ENCODE results near the gene FANCC. TPM values are rescaled to one million over a fixed set of nuclear protein-coding genes. Genes with fewer than 3 reads are reported as not detected.

FANCC gene
- total RNA-seq, 1 experiment from 2014 or later, result 25.3 TPM

DNA sequence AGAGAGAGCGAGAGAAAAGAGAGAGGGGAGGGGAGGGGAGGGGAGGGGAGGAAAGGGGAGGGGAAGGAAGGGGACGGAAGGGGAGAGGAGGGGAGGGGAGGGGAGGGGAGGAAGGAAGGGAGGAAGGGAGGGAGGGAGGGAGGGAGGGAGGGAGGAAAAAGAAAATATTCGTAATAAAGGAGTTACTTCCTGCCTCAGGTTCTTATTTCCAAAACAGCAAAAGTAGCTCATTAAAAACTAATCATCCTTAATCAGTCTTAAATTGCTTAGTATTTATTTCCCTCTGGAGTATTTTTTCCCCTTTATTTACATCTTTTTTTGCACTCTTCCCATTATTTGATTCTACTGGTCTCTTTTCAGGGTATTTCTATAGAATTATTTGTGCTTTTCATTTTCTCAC lies 162.3 kb downstream of the FANCC start:
- H3K4me1 ChIP-seq (ENCODE audit: insufficient read depth, low read length, poor library complexity, severe bottlenecking), result peaks cover 17% of the 10 kb centered on the region
- no peak for DNase-seq (ENCODE audit: low spot score)
- no peak overlapping the region for H3K27ac ChIP-seq (ENCODE audit: low read depth, low read length, poor library complexity, severe bottlenecking)
- BruUV-seq (replicated peaks), result no TSS peak
- H3K9me3 ChIP-seq (ENCODE audit: low read depth, low read length, poor library complexity, severe bottlenecking), result no peaks in the 10 kb centered on the region
- H3K36me3 ChIP-seq (ENCODE audit: insufficient read depth, low read length, poor library complexity, severe bottlenecking), result no peaks in the 10 kb centered on the region
- H3K4me3 ChIP-seq (ENCODE audit: low read depth, low read length, poor library complexity, severe bottlenecking), result no peak overlapping the region
- ChIA-PET CTCF (interaction anchor here (0.6 kb wide), 1 partner anchor 110 kb away, joined by 3 read pairs; no protein-coding TSS in a partner anchor), POLR2A (ENCODE audit: low non-redundant PET) (no interaction called here)
- intact Hi-C loops (cut with micrococcal nuclease; ENCODE audit: unreplicated experiment), result no loop called here
- no peak for TF ChIP-seq CTCF (conservative IDR thresholded peaks at IDR 0.05; ENCODE audit: low read depth, low read length)
- no peak for TF ChIP-seq EZH2 (IDR thresholded peaks at IDR 0.05; ENCODE audit: borderline replicate concordance, low read depth, low read length, poor library complexity, severe bottlenecking)
- no peaks in the 10 kb centered on the region for H3K27me3 ChIP-seq (replicated peaks; ENCODE audit: insufficient read depth, low read depth, low read length, poor library complexity)

DNA sequence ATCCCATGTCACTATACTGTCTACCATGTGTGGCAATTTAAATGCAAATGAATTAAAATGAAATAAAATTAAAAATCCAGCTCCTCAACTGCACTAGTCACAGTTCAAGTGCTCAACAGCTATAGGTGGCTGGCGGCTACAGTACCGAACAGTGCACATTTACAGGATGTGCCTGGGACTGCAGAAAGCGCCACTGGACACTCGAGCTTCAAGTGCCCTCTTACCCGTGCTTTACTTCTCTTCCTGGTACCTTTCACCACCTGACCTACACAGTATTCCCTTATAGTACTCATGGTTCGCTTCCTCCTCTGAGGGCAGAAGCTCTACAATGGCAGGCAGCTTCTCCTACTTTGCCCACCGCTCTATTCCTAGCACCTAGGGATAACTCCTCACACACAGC lies 166.6 kb downstream of the FANCC start:
- TF ChIP-seq CTCF (conservative IDR thresholded peaks at IDR 0.05; ENCODE audit: low read depth, low read length) (no peak), EZH2 (IDR thresholded peaks at IDR 0.05; ENCODE audit: borderline replicate concordance, low read depth, low read length, poor library complexity, severe bottlenecking) (no peak)
- intact Hi-C loops (cut with micrococcal nuclease; ENCODE audit: unreplicated experiment), result no loop called here
- POLR2A ChIA-PET (ENCODE audit: low non-redundant PET), result no interaction called here
- no peaks in the 10 kb centered on the region for H3K27me3 ChIP-seq (replicated peaks; ENCODE audit: insufficient read depth, low read depth, low read length, poor library complexity)
- CTCF ChIA-PET, result no interaction called here
- no peaks in the 10 kb centered on the region for H3K36me3 ChIP-seq (ENCODE audit: insufficient read depth, low read length, poor library complexity, severe bottlenecking)
- H3K27ac ChIP-seq (ENCODE audit: low read depth, low read length, poor library complexity, severe bottlenecking), result no peak overlapping the region
- no peaks in the 10 kb centered on the region for H3K4me1 ChIP-seq (ENCODE audit: insufficient read depth, low read length, poor library complexity, severe bottlenecking)
- no peaks in the 10 kb centered on the region for H3K9me3 ChIP-seq (ENCODE audit: low read depth, low read length, poor library complexity, severe bottlenecking)
- BruUV-seq (replicated peaks), result no TSS peak
- DNase-seq (ENCODE audit: low spot score), result no peak
- H3K4me3 ChIP-seq (ENCODE audit: low read depth, low read length, poor library complexity, severe bottlenecking), result no peak overlapping the region

DNA sequence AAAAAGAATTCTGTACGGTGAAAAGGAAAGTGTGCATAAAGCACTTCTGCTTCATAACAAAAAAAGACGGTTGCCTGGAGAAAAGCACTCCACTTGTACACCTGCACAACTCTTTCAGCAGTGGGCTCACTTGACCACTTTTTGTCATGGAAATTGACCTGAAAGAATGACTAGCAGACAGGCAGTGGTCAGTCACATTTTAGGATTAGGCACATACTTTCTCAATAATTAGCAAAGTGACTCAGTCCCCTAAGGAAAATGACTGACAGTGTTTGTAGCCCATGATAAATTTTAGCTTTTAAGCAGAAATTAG lies 169.3 kb downstream of the FANCC start:
- no peak overlapping the region for H3K27ac ChIP-seq (ENCODE audit: low read depth, low read length, poor library complexity, severe bottlenecking)
- ChIA-PET CTCF (interaction anchor here (1.1 kb wide), 1 partner anchor 17 kb away, joined by 3 read pairs; no protein-coding TSS in a partner anchor), POLR2A (ENCODE audit: low non-redundant PET) (interaction anchor here (0.5 kb wide), 1 partner anchor 365 kb away, joined by 3 read pairs; no protein-coding TSS in a partner anchor)
- H3K4me3 ChIP-seq (ENCODE audit: low read depth, low read length, poor library complexity, severe bottlenecking), result no peak overlapping the region
- BruUV-seq (replicated peaks), result no TSS peak
- H3K27me3 ChIP-seq (replicated peaks; ENCODE audit: insufficient read depth, low read depth, low read length, poor library complexity), result no peaks in the 10 kb centered on the region
- DNase-seq (ENCODE audit: low spot score), result no peak
- TF ChIP-seq EZH2 (IDR thresholded peaks at IDR 0.05; ENCODE audit: borderline replicate concordance, low read depth, low read length, poor library complexity, severe bottlenecking), result no peak
- no peak for TF ChIP-seq CTCF (conservative IDR thresholded peaks at IDR 0.05; ENCODE audit: low read depth, low read length)
- intact Hi-C loops (cut with micrococcal nuclease; ENCODE audit: unreplicated experiment), result no loop called here
- no peaks in the 10 kb centered on the region for H3K4me1 ChIP-seq (ENCODE audit: insufficient read depth, low read length, poor library complexity, severe bottlenecking)
- H3K9me3 ChIP-seq (ENCODE audit: low read depth, low read length, poor library complexity, severe bottlenecking), result no peaks in the 10 kb centered on the region
- no peaks in the 10 kb centered on the region for H3K36me3 ChIP-seq (ENCODE audit: insufficient read depth, low read length, poor library complexity, severe bottlenecking)
